ENCODE data around the gene TLE3. TPM values are rescaled to one million over a fixed set of nuclear protein-coding genes. Genes with fewer than 3 reads are reported as not detected.

TLE3 gene
- total RNA-seq, 1 experiment from 2014 or later: 98.2 TPM

DNA sequence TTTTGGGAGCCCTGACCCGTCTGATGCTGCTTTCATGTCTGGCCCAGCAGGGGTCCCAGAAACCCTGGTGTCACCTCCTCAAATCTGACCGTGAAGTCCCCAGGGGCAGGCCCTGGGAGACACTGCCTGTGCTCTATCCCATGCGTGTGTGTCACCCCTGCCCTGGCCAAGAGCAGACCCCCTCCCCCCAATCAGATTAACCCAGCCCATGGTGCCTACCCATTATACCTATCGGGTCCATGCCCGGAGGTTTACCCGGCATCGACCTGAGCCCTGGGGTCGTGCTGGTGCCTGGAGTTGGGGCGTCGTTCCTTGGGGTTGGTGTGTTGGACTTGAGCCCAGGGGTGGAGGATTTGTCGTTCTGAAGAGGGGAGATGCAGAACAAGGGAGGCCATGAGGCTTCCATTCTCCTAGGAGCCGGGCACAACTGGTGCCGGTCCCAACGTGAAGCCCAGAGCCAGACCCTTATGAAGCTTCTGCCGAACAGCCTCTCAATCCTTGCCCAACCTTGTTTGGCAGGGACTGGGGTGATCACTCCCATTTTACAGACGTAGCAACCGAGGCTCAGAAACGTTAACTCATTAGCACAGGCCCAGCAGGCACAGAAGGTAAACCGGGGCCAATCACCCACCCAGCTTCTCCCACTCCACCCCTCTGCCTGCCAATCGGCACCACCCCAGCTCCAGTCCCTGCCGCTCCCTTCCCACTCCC is 39.6 kb downstream of the TLE3 start:
- H3K27me3 ChIP-seq (ENCODE audit: insufficient read depth, low read length): no peaks in the 10 kb centered on the region
- no peak overlapping the region for H3T11ph ChIP-seq (ENCODE audit: low read length)
- H3K9me3 ChIP-seq (ENCODE audit: control insufficient read depth, low read depth, low read length): no peaks in the 10 kb centered on the region
- Mint-ChIP-seq H3K36me3 (ENCODE audit: insufficient read depth in 1 of 3, low read depth in 3 of 3) (peaks cover 43 to 94% (median 89%) of the 10 kb centered on the region in 3 experiments), H3K4me1 (no peaks in the 10 kb centered on the region), H3K4me3 (no peak overlapping the region), H3K27me3 (ENCODE audit: low read depth) (peaks cover 2% of the 10 kb centered on the region; the same call in 1 of the 2 replicates), H3K9me3 (no peaks in the 10 kb centered on the region), H3K27ac (no peak overlapping the region)
- H4K5ac ChIP-seq (ENCODE audit: insufficient read length, low read depth, low read length): no peak overlapping the region
- no peak overlapping the region for H4K91ac ChIP-seq (ENCODE audit: insufficient read length, low read depth, low read length)
- H3K23ac ChIP-seq (ENCODE audit: insufficient read length, low read depth, low read length): no peak overlapping the region
- no peak overlapping the region for H2BK5ac ChIP-seq (ENCODE audit: insufficient read length, low read length)
- no peaks in the 10 kb centered on the region for H3K4me1 ChIP-seq (ENCODE audit: insufficient read depth, low read length)
- no peak overlapping the region for H2BK12ac ChIP-seq (ENCODE audit: insufficient read length, low read depth, low read length)
- no peak overlapping the region for H2BK20ac ChIP-seq (ENCODE audit: low read depth, low read length, poor library complexity, severe bottlenecking)
- H2AK5ac ChIP-seq (ENCODE audit: insufficient read length, low read length): no peak overlapping the region
- H3K56ac ChIP-seq (ENCODE audit: insufficient read length, low read depth, low read length): no peak overlapping the region
- H4K8ac ChIP-seq (replicated peaks; ENCODE audit: insufficient read length, low read depth, low read length): no peak overlapping the region
- H3K79me1 ChIP-seq (ENCODE audit: insufficient read depth, low read depth, low read length, poor library complexity, severe bottlenecking): no peaks in the 10 kb centered on the region
- H3K9ac ChIP-seq (ENCODE audit: extremely low read depth, insufficient read length, low read length): no peak overlapping the region
- no peak overlapping the region for H3K4ac ChIP-seq (ENCODE audit: low read depth, low read length)
- no peaks in the 10 kb centered on the region for H3K79me2 ChIP-seq (ENCODE audit: insufficient read depth, low read length)
- H3K18ac ChIP-seq (ENCODE audit: insufficient read length, low read depth, low read length): no peak overlapping the region
- H3K14ac ChIP-seq (ENCODE audit: insufficient read depth, low read length): no peak overlapping the region
- H2AFZ ChIP-seq (ENCODE audit: low read length): no peak overlapping the region
- no peak overlapping the region for H2BK120ac ChIP-seq (ENCODE audit: low read depth, low read length, poor library complexity, severe bottlenecking)
- no CpG with 5 or more reads among the region's 21 CpGs for WGBS (ENCODE audit: extremely low coverage, insufficient read length, low lambda C conversion rate)
- H3K27ac ChIP-seq (ENCODE audit: insufficient read length, low read depth, low read length): no peak overlapping the region
- H3K4me2 ChIP-seq (ENCODE audit: insufficient read depth, insufficient read length, low read length): no peak overlapping the region
- TF ChIP-seq, protein P1, sequence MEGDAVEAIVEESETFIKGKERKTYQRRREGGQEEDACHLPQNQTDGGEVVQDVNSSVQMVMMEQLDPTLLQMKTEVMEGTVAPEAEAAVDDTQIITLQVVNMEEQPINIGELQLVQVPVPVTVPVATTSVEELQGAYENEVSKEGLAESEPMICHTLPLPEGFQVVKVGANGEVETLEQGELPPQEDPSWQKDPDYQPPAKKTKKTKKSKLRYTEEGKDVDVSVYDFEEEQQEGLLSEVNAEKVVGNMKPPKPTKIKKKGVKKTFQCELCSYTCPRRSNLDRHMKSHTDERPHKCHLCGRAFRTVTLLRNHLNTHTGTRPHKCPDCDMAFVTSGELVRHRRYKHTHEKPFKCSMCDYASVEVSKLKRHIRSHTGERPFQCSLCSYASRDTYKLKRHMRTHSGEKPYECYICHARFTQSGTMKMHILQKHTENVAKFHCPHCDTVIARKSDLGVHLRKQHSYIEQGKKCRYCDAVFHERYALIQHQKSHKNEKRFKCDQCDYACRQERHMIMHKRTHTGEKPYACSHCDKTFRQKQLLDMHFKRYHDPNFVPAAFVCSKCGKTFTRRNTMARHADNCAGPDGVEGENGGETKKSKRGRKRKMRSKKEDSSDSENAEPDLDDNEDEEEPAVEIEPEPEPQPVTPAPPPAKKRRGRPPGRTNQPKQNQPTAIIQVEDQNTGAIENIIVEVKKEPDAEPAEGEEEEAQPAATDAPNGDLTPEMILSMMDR (conservative IDR thresholded peaks at IDR 0.05): no peak
- H4K20me1 ChIP-seq (ENCODE audit: control insufficient read depth, insufficient read depth, insufficient read length): no peaks in the 10 kb centered on the region
- H2BK15ac ChIP-seq (ENCODE audit: low read depth, low read length): no peak overlapping the region
- no peaks in the 10 kb centered on the region for H3K23me2 ChIP-seq (ENCODE audit: insufficient read length, low read depth, low read length, poor library complexity, severe bottlenecking)
- DNase-seq: no peak

All from H9 (cell line).